SK-N-SH (cell line): ENCODE data around the gene TIAM2.

ENCODE experiments used
- CTCF ChIP-seq: fragments of 200-600 bp; sonication (generic); IDR thresholded peaks from 2 replicates; pipeline ENCODE4 v1.6.1; 2017; ENCODE audit warnings: antibody characterized with exemption, mild to moderate bottlenecking, moderate library complexity
- RFX5 ChIP-seq: IDR thresholded peaks from 2 replicates; pipeline ENCODE4 v1.6.1; 2012; ENCODE audit warnings: mild to moderate bottlenecking, improper control_type of control experiment, low read length
- TEAD4 ChIP-seq: IDR thresholded peaks from 2 replicates; pipeline ENCODE4 v1.4.0; 2012; ENCODE audit warnings: mild to moderate bottlenecking, borderline replicate concordance; ENCODE audit not compliant: insufficient read depth
- USF2 ChIP-seq: fragments of 150-350 bp; IDR thresholded peaks from 2 replicates; pipeline ENCODE4 v1.6.1; 2017; ENCODE audit warnings: antibody characterized with exemption, low read length, low read depth, borderline replicate concordance
- YY1 ChIP-seq: IDR thresholded peaks from 2 replicates; pipeline ENCODE4 v1.4.0; 2012; ENCODE audit warnings: low read depth, mild to moderate bottlenecking

GRCh38 chr6:155234167-155234566, 239.1 kb downstream of the TIAM2 start:
- no peak for TF ChIP-seq CTCF
- TF ChIP-seq YY1 = no peak
- TF ChIP-seq RFX5 = no peak
- TF ChIP-seq TEAD4 = no peak
- no peak for TF ChIP-seq USF2
